H9 (cell line): ENCODE results near the gene GATA1. TPM values are rescaled to one million over a fixed set of nuclear protein-coding genes. Genes with fewer than 3 reads are reported as not detected.
A peak's percentile ranks its signal among the peaks of the same experiment; 100 is the strongest.

Source experiments
- DNase-seq: peaks from one replicate; pipeline ENCODE4 v3.0.0-alpha.2; 2017
- H2AFZ ChIP-seq: one replicate; pipeline ENCODE4 v1.6.1; 2013; ENCODE audit warnings: mild to moderate bottlenecking, low read length, control low read depth, moderate library complexity
- H2AK5ac ChIP-seq: 2 replicates; pipeline ENCODE4 v1.6.1; 2013; ENCODE audit warnings: low read length, control low read depth, mixed read lengths; ENCODE audit not compliant: insufficient read length
- H2BK120ac ChIP-seq: one replicate; pipeline ENCODE4 v1.6.1; 2013; ENCODE audit warnings: low read depth, mild to moderate bottlenecking, low read length, control low read depth, inconsistent platforms; ENCODE audit not compliant: poor library complexity, severe bottlenecking
- H2BK12ac ChIP-seq: 2 replicates; pipeline ENCODE4 v1.6.1; 2013; ENCODE audit warnings: low read length, control low read depth, mixed read lengths, low read depth; ENCODE audit not compliant: insufficient read length
- H2BK15ac ChIP-seq: 2 replicates; pipeline ENCODE4 v1.6.1; 2013; ENCODE audit warnings: low read depth, low read length, control low read depth
- H2BK20ac ChIP-seq: one replicate; pipeline ENCODE4 v1.6.1; 2013; ENCODE audit warnings: low read depth, mild to moderate bottlenecking, low read length, control low read depth, inconsistent platforms; ENCODE audit not compliant: poor library complexity, severe bottlenecking
- H2BK5ac ChIP-seq: 2 replicates; pipeline ENCODE4 v1.6.1; 2013; ENCODE audit warnings: low read length, control low read depth, mixed read lengths; ENCODE audit not compliant: insufficient read length
- H3K14ac ChIP-seq: 2 replicates; pipeline ENCODE4 v1.6.1; 2013; ENCODE audit warnings: low read length, control low read depth; ENCODE audit not compliant: insufficient read depth
- H3K18ac ChIP-seq: 2 replicates; pipeline ENCODE4 v1.6.1; 2013; ENCODE audit warnings: low read depth, mild to moderate bottlenecking, mixed read lengths, low read length, control low read depth; ENCODE audit not compliant: insufficient read length
- H3K23ac ChIP-seq: 2 replicates; pipeline ENCODE4 v1.6.1; 2013; ENCODE audit warnings: low read length, control low read depth, mixed read lengths, low read depth; ENCODE audit not compliant: insufficient read length
- H3K23me2 ChIP-seq: 2 replicates; pipeline ENCODE4 v1.6.1; 2013; ENCODE audit warnings: low read depth, mild to moderate bottlenecking, mixed read lengths, low read length, control low read depth; ENCODE audit not compliant: insufficient read length, poor library complexity, severe bottlenecking
- H3K27ac ChIP-seq: 2 replicates; pipeline ENCODE4 v1.5.1; 2013; ENCODE audit warnings: low read length, control low read depth, mixed read lengths, low read depth; ENCODE audit not compliant: insufficient read length
- H3K27me3 ChIP-seq: 2 replicates; pipeline ENCODE4 v1.6.1; 2013; ENCODE audit warnings: low read length, control low read depth, inconsistent platforms; ENCODE audit not compliant: insufficient read depth
- H3K4ac ChIP-seq: 2 replicates; pipeline ENCODE4 v1.6.1; 2013; ENCODE audit warnings: low read depth, mild to moderate bottlenecking, control low read depth, inconsistent platforms, low read length, moderate library complexity
- H3K4me1 ChIP-seq: 2 replicates; pipeline ENCODE4 v1.6.1; 2013; ENCODE audit warnings: low read length, control low read depth, inconsistent platforms; ENCODE audit not compliant: insufficient read depth
- H3K4me2 ChIP-seq: 2 replicates; pipeline ENCODE4 v1.6.1; 2013; ENCODE audit warnings: low read length, control low read depth, mixed read lengths; ENCODE audit not compliant: insufficient read length, insufficient read depth
- H3K56ac ChIP-seq: 2 replicates; pipeline ENCODE4 v1.6.1; 2013; ENCODE audit warnings: low read depth, mild to moderate bottlenecking, mixed read lengths, low read length, control low read depth; ENCODE audit not compliant: insufficient read length
- H3K79me1 ChIP-seq: 2 replicates; pipeline ENCODE4 v1.6.1; 2013; ENCODE audit warnings: low read depth, mild to moderate bottlenecking, moderate library complexity, low read length, control low read depth, inconsistent platforms; ENCODE audit not compliant: insufficient read depth, poor library complexity, severe bottlenecking
- H3K79me2 ChIP-seq: 2 replicates; pipeline ENCODE4 v1.6.1; 2013; ENCODE audit warnings: low read length, control low read depth, inconsistent platforms; ENCODE audit not compliant: insufficient read depth
- H3K9ac ChIP-seq: 2 replicates; pipeline ENCODE4 v1.6.1; 2013; ENCODE audit warnings: low read length, control low read depth, mixed read lengths; ENCODE audit not compliant: insufficient read length; ENCODE audit errors: extremely low read depth
- H3K9me3 ChIP-seq: one replicate; pipeline ENCODE4 v1.6.1; 2013; ENCODE audit warnings: low read depth, low read length, inconsistent platforms; ENCODE audit not compliant: control insufficient read depth
- H3T11ph ChIP-seq: one replicate; pipeline ENCODE4 v1.6.1; 2013; ENCODE audit warnings: mild to moderate bottlenecking, low read length, control low read depth, inconsistent platforms
- H4K20me1 ChIP-seq: one replicate; pipeline ENCODE4 v1.6.1; 2013; ENCODE audit not compliant: control insufficient read depth, insufficient read length, insufficient read depth
- H4K5ac ChIP-seq: 2 replicates; pipeline ENCODE4 v1.6.1; 2013; ENCODE audit warnings: low read depth, mild to moderate bottlenecking, mixed read lengths, low read length, control low read depth; ENCODE audit not compliant: insufficient read length
- H4K8ac ChIP-seq: replicated peaks from 2 replicates; pipeline ENCODE4 v1.6.1; 2013; ENCODE audit warnings: low read length, control low read depth, mixed read lengths, low read depth; ENCODE audit not compliant: insufficient read length
- H4K91ac ChIP-seq: 2 replicates; pipeline ENCODE4 v1.6.1; 2013; ENCODE audit warnings: low read depth, mild to moderate bottlenecking, moderate library complexity, mixed read lengths, low read length, control low read depth; ENCODE audit not compliant: insufficient read length
- H3K27ac Mint-ChIP-seq, 3 experiments: 2 replicates in 2 of 3; 3 replicates in 1 of 3; pipeline ENCODE4 v1.8.0; 2020 to 2021; ENCODE audit warnings: mixed read lengths in 3 of 3, mild to moderate bottlenecking in 1 of 3, moderate library complexity in 1 of 3
- H3K27me3 Mint-ChIP-seq: 2 replicates; pipeline ENCODE4 v1.8.0; 2021; ENCODE audit warnings: low read depth, mild to moderate bottlenecking, moderate library complexity, mixed read lengths
- H3K36me3 Mint-ChIP-seq, 3 experiments: 2 replicates in 2 of 3; 3 replicates in 1 of 3; pipeline ENCODE4 v1.8.0; 2020 to 2021; ENCODE audit warnings: low read depth in 3 of 3, mixed read lengths in 3 of 3; ENCODE audit not compliant: insufficient read depth in 1 of 3
- H3K4me1 Mint-ChIP-seq, 2 experiments: 2 replicates each; pipeline ENCODE4 v1.8.0; 2020; ENCODE audit warnings: mixed read lengths in 2 of 2
- H3K4me3 Mint-ChIP-seq, 2 experiments: 2 replicates in 1 of 2; 3 replicates in 1 of 2; pipeline ENCODE4 v1.8.0; 2020 to 2021; ENCODE audit warnings: mild to moderate bottlenecking in 2 of 2, mixed read lengths in 2 of 2, moderate library complexity in 1 of 2
- H3K9me3 Mint-ChIP-seq, 2 experiments: 2 replicates in 1 of 2; 3 replicates in 1 of 2; pipeline ENCODE4 v1.8.0; 2020; ENCODE audit warnings: mild to moderate bottlenecking in 2 of 2, mixed read lengths in 2 of 2, moderate library complexity in 1 of 2
- WGBS: extraction: QIAGEN DNeasy Blood & Tissue Kit; methylation state at CpG from one replicate; pipeline ENCODE4 v1.1.7; 2013; ENCODE audit warnings: missing lambda C conversion rate, low lambda C conversion rate, mixed read lengths; ENCODE audit not compliant: insufficient read length; ENCODE audit errors: extremely low coverage; 5-methylcytosine and 5-hydroxymethylcytosine counted together
- total RNA-seq: library from RNA; stranded (reverse); gene quantifications from 2 replicates; pipeline ENCODE4 v1.2.1, GENCODE V29; 2021
- TF ChIP-seq, protein P1 (sequence below): fragments of 200-600 bp; sonication (generic); conservative IDR thresholded peaks from 3 replicates; pipeline ENCODE4 v1.8.0; 2021; ENCODE audit warnings: antibody characterized with exemption, mild to moderate bottlenecking

The GATA1 gene
- total RNA-seq, 1 experiment from 2014 or later, result not detected

DNA sequence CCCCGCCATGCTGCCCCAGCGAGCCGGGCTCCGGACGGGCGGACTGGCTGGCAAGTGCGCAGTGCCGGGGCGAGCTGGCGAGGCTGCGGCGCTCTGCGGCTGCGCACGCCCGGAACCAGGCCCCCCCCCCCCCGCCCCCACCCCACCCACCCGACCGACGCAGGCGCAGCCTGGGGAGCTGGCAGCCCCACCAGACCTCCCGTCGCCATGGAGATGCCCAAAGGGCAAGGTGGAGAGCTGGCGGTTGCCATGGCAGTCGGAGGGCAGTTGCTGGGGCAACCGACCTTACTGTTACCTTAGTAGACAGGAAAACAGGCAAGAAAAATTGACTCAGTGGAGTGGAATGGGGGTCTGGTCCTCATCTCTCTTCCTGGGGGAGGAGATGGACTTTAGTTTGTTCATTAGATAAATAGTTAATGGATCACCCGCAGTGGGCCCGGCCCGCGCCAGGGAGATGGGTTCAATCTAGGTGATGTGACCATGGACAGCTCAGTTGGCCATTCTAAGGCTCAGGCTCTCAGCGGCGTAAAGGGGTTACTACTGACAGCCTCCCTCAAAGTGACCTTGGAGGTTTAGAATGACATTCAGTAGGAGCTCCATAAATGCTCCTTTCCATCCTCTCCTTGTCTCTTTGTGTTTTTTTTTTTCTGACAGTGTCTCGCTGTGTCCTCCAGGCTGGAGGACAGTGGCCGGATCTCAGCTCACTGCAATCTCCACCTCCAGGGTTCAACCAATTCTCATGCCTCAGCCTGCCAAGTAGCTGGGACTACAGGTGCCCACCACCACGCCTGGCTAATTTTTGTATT, 49.3 kb downstream of the GATA1 start, which contains the start of gene PCSK1N:
TSS of gene PCSK1N (minus strand) at position 87 of the 806 bp plus-strand sequence. CDS start at position 9, 78 bp downstream.
- Mint-ChIP-seq H3K4me3 (peak within 1 kb of the TSS; percentile 63 to 88), H3K36me3 (peaks cover 0 to 10% (median 0%) of the 10 kb centered on the region in 3 experiments; a peak in 5 of 7 replicates), H3K27me3 (peaks cover 63% of the 10 kb centered on the region), H3K9me3 (peaks cover 55 to 69% of the 10 kb centered on the region in 2 experiments), H3K27ac (no peak within 1 kb of the TSS), H3K4me1 (peaks cover 8 to 12% of the 10 kb centered on the region in 2 experiments)
- H3K56ac ChIP-seq, result no peak within 1 kb of the TSS
- H3K79me1 ChIP-seq, result no peaks in the 10 kb centered on the region
- peak; percentile 60 for DNase-seq
- no peak within 1 kb of the TSS for H4K91ac ChIP-seq
- H3K79me2 ChIP-seq, result no peaks in the 10 kb centered on the region
- H3T11ph ChIP-seq, result no peak within 1 kb of the TSS
- no peak within 1 kb of the TSS for H2BK120ac ChIP-seq
- TF ChIP-seq, protein P1, sequence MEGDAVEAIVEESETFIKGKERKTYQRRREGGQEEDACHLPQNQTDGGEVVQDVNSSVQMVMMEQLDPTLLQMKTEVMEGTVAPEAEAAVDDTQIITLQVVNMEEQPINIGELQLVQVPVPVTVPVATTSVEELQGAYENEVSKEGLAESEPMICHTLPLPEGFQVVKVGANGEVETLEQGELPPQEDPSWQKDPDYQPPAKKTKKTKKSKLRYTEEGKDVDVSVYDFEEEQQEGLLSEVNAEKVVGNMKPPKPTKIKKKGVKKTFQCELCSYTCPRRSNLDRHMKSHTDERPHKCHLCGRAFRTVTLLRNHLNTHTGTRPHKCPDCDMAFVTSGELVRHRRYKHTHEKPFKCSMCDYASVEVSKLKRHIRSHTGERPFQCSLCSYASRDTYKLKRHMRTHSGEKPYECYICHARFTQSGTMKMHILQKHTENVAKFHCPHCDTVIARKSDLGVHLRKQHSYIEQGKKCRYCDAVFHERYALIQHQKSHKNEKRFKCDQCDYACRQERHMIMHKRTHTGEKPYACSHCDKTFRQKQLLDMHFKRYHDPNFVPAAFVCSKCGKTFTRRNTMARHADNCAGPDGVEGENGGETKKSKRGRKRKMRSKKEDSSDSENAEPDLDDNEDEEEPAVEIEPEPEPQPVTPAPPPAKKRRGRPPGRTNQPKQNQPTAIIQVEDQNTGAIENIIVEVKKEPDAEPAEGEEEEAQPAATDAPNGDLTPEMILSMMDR, result no peak
- H4K5ac ChIP-seq, result no peak within 1 kb of the TSS
- H2AK5ac ChIP-seq, result no peak within 1 kb of the TSS
- no peaks in the 10 kb centered on the region for H3K4me1 ChIP-seq
- H2BK5ac ChIP-seq, result no peak within 1 kb of the TSS
- no peak within 1 kb of the TSS for H3K4ac ChIP-seq
- no peak within 1 kb of the TSS for H2BK12ac ChIP-seq
- H3K4me2 ChIP-seq, result peak within 1 kb of the TSS; percentile 98
- no peak within 1 kb of the TSS for H3K27ac ChIP-seq
- no peak within 1 kb of the TSS for H3K18ac ChIP-seq
- peaks cover 9% of the 10 kb centered on the region for H3K9me3 ChIP-seq
- H2AFZ ChIP-seq, result no peak within 1 kb of the TSS
- no peak within 1 kb of the TSS for H3K9ac ChIP-seq
- no peak within 1 kb of the TSS for H4K8ac ChIP-seq
- peaks cover 4% of the 10 kb centered on the region for H3K23me2 ChIP-seq
- H2BK20ac ChIP-seq, result no peak within 1 kb of the TSS
- no peak within 1 kb of the TSS for H3K23ac ChIP-seq
- H2BK15ac ChIP-seq, result no peak within 1 kb of the TSS
- peaks cover 12% of the 10 kb centered on the region for H3K27me3 ChIP-seq
- H4K20me1 ChIP-seq, result no peaks in the 10 kb centered on the region
- no peak within 1 kb of the TSS for H3K14ac ChIP-seq
- WGBS, result no CpG with 5 or more reads among the region's 35 CpGs
